H1 (cell line): ENCODE measurements around the gene PEX14. TPM values are rescaled to one million over a fixed set of nuclear protein-coding genes. Genes with fewer than 3 reads are reported as not detected.

Source experiments
- CTCF ChIA-PET: fragments of 300-600 bp; sonication (Branson Sonifier 250); formaldehyde crosslinking; loops from one replicate; lab custom pipeline; 2021; ENCODE audit not compliant: partially characterized antibody; lab: Charles Lee
- POLR2A ChIA-PET: fragments of 300-600 bp; sonication (Branson Sonifier 250); formaldehyde crosslinking; loops from one replicate; lab custom pipeline; 2021; ENCODE audit warnings: inconsistent platforms; ENCODE audit not compliant: partially characterized antibody; lab: Charles Lee
- DNase-seq, 2 experiments: peaks; one replicate each; pipeline versions ENCODE4 v3.0.0 to v3.0.0-alpha.2; 2010 to 2022; ENCODE audit warnings: low spot score in 2 of 2, low read depth in 1 of 2, mixed read lengths in 1 of 2
- FAIRE-seq: peaks from 2 replicates; lab custom pipeline; 2011; peaks lifted over from hg19 to GRCh38; lab: Jason Lieb, UNC
- H2AFZ ChIP-seq: 2 replicates; pipeline ENCODE4 v1.8.1; 2012; ENCODE audit warnings: low read length, inconsistent platforms
- H2AK5ac ChIP-seq: 2 replicates; pipeline ENCODE4 v1.6.1; 2013; ENCODE audit warnings: low read depth, low read length
- H2BK120ac ChIP-seq: replicated peaks from 2 replicates; pipeline ENCODE3; 2013; ENCODE audit warnings: low read depth, low read length, inconsistent platforms
- H2BK12ac ChIP-seq: 2 replicates; pipeline ENCODE4 v1.6.1; 2013; ENCODE audit warnings: low read depth, low read length
- H2BK15ac ChIP-seq: 2 replicates; pipeline ENCODE4 v1.6.1; 2013; ENCODE audit warnings: low read length
- H2BK20ac ChIP-seq: 2 replicates; pipeline ENCODE4 v1.6.1; 2013; ENCODE audit warnings: low read length
- H2BK5ac ChIP-seq: 2 replicates; pipeline ENCODE4 v1.6.1; 2013; ENCODE audit warnings: low read depth, low read length
- H3K14ac ChIP-seq: 2 replicates; pipeline ENCODE4 v1.6.1; 2013; ENCODE audit warnings: inconsistent platforms; ENCODE audit not compliant: insufficient read length
- H3K18ac ChIP-seq: 2 replicates; pipeline ENCODE4 v1.6.1; 2013; ENCODE audit warnings: low read length; ENCODE audit errors: extremely low read depth
- H3K23ac ChIP-seq: 2 replicates; pipeline ENCODE4 v1.6.1; 2013; ENCODE audit warnings: inconsistent platforms; ENCODE audit not compliant: insufficient read length
- H3K23me2 ChIP-seq: 2 replicates; pipeline ENCODE4 v1.6.1; 2013; ENCODE audit warnings: low read depth, low read length
- H3K27ac ChIP-seq: 2 replicates; pipeline ENCODE4 v1.6.1; 2011; ENCODE audit warnings: low read depth, low read length, inconsistent platforms
- H3K27me3 ChIP-seq, 4 experiments: replicated peaks in 1 of 4; 1 replicate in 1 of 4; 2 replicates in 3 of 4; pipeline versions ENCODE4 v1.6.1 to v1.8.1; 2011 to 2013; ENCODE audit warnings: low read length in 3 of 4, mild to moderate bottlenecking in 3 of 4, inconsistent platforms in 2 of 4, mixed read lengths in 2 of 4, moderate library complexity in 1 of 4; ENCODE audit not compliant: control insufficient read depth in 3 of 4, insufficient read depth in 3 of 4; ENCODE audit errors: extremely low read depth in 1 of 4
- H3K36me3 ChIP-seq, 4 experiments: 2 replicates each; pipeline versions ENCODE4 v1.6.1 to v1.8.1; 2011 to 2013; ENCODE audit warnings: mild to moderate bottlenecking in 4 of 4, low read length in 3 of 4, moderate library complexity in 2 of 4, control low read depth in 1 of 4, inconsistent platforms in 1 of 4; ENCODE audit not compliant: insufficient read depth in 4 of 4, control insufficient read depth in 2 of 4
- H3K4ac ChIP-seq: replicated peaks from 2 replicates; pipeline ENCODE3; 2013; ENCODE audit warnings: low read length, low read depth, mixed read lengths, inconsistent platforms; ENCODE audit not compliant: insufficient read length
- H3K4me1 ChIP-seq, 4 experiments: replicated peaks in 1 of 4; 1 replicate in 1 of 4; 2 replicates in 3 of 4; pipeline versions ENCODE4 v1.6.1 to v1.8.1; 2011 to 2013; ENCODE audit warnings: low read length in 3 of 4, inconsistent platforms in 2 of 4, mixed read lengths in 1 of 4; ENCODE audit not compliant: insufficient read depth in 4 of 4, control insufficient read depth in 3 of 4
- H3K4me2 ChIP-seq, 2 experiments: 2 replicates each; pipeline versions ENCODE4 v1.6.1 to v1.8.1; 2011 to 2013; ENCODE audit warnings: low read depth in 2 of 2, low read length in 2 of 2, control low read depth in 1 of 2, inconsistent platforms in 1 of 2, mild to moderate bottlenecking in 1 of 2; ENCODE audit not compliant: insufficient read depth in 1 of 2
- H3K4me3 ChIP-seq, 4 experiments: fragments of 200-600, 300-600 bp in 1 of 4; sonication (generic), shearing (Covaris generic), sonication (Bioruptor Twin) in 1 of 4; 2 replicates each; pipeline versions ENCODE4 v1.5.1 to v1.8.1; 2011 to 2016; ENCODE audit warnings: low read length in 4 of 4, low read depth in 3 of 4, control low read depth in 2 of 4, inconsistent platforms in 2 of 4, mild to moderate bottlenecking in 2 of 4, mixed read lengths in 1 of 4, moderate library complexity in 1 of 4; ENCODE audit not compliant: insufficient read depth in 2 of 4; ENCODE audit errors: extremely low read depth in 1 of 4
- H3K56ac ChIP-seq: replicated peaks from 2 replicates; pipeline ENCODE3; 2013; ENCODE audit warnings: low read depth, mild to moderate bottlenecking, mixed read lengths, low read length, inconsistent platforms; ENCODE audit not compliant: insufficient read length
- H3K79me1 ChIP-seq: 2 replicates; pipeline ENCODE4 v1.6.1; 2013; ENCODE audit warnings: low read depth, low read length, control low read depth
- H3K79me2 ChIP-seq, 2 experiments: 2 replicates each; pipeline versions ENCODE4 v1.6.1 to v1.8.1; 2012 to 2013; ENCODE audit warnings: low read length in 2 of 2, mild to moderate bottlenecking in 2 of 2, inconsistent platforms in 1 of 2; ENCODE audit not compliant: insufficient read depth in 2 of 2, control insufficient read depth in 1 of 2
- H3K9ac ChIP-seq, 4 experiments: replicated peaks in 1 of 4; 1 replicate in 1 of 4; 2 replicates in 3 of 4; pipeline versions ENCODE4 v1.6.1 to v1.8.1; 2011 to 2013; ENCODE audit warnings: low read depth in 3 of 4, low read length in 3 of 4, control low read depth in 2 of 4, mild to moderate bottlenecking in 2 of 4, moderate library complexity in 2 of 4, inconsistent platforms in 1 of 4; ENCODE audit errors: extremely low read depth in 1 of 4
- H3K9me3 ChIP-seq, 2 experiments: 2 replicates each; pipeline versions ENCODE4 v1.6.1 to v1.8.1; 2012 to 2013; ENCODE audit warnings: mild to moderate bottlenecking in 2 of 2, moderate library complexity in 2 of 2, control low read depth in 1 of 2, inconsistent platforms in 1 of 2, low read depth in 1 of 2, low read length in 1 of 2, mixed read lengths in 1 of 2; ENCODE audit not compliant: insufficient read depth in 2 of 2
- H4K20me1 ChIP-seq, 2 experiments: replicated peaks in 1 of 2; 2 replicates each; pipeline versions ENCODE3 to v1.8.1; 2011 to 2013; ENCODE audit warnings: inconsistent platforms in 2 of 2, low read length in 2 of 2, mild to moderate bottlenecking in 1 of 2; ENCODE audit not compliant: insufficient read depth in 2 of 2, control insufficient read depth in 1 of 2
- H4K5ac ChIP-seq: 2 replicates; pipeline ENCODE4 v1.6.1; 2013; ENCODE audit warnings: low read length, low read depth, mixed read lengths, inconsistent platforms; ENCODE audit not compliant: insufficient read length
- H4K8ac ChIP-seq: 2 replicates; pipeline ENCODE4 v1.8.0; 2013; ENCODE audit warnings: mild to moderate bottlenecking, moderate library complexity, low read length, inconsistent platforms; ENCODE audit not compliant: insufficient read depth; ENCODE audit errors: extremely low read depth
- H4K91ac ChIP-seq: replicated peaks from 2 replicates; pipeline ENCODE3; 2013; ENCODE audit warnings: low read length, mixed read lengths, inconsistent platforms; ENCODE audit not compliant: insufficient read length
- EP300 ChIP-seq, 2 experiments: IDR thresholded peaks; 1 replicate in 1 of 2; 2 replicates in 1 of 2; pipeline ENCODE4 v1.6.1; 2011 to 2012; ENCODE audit warnings: low read depth in 2 of 2, low read length in 2 of 2, mild to moderate bottlenecking in 2 of 2, borderline replicate concordance in 1 of 2, inconsistent platforms in 1 of 2, moderate library complexity in 1 of 2
- SRF ChIP-seq: IDR thresholded peaks from 2 replicates; pipeline ENCODE4 v1.6.1; 2011; ENCODE audit warnings: mild to moderate bottlenecking, low read depth, low read length, moderate library complexity
- WGBS, 2 experiments: shearing (Covaris generic) in 1 of 2; methylation state at CpG; one replicate each; pipeline versions ENCODE4 v1.1.6 to v1.1.7; 2013 to 2015; ENCODE audit warnings: low lambda C conversion rate in 2 of 2, mixed read lengths in 2 of 2, inconsistent platforms in 1 of 2, low coverage in 1 of 2, missing lambda C conversion rate in 1 of 2; ENCODE audit not compliant: insufficient replicate concordance in 2 of 2, insufficient coverage in 1 of 2, insufficient read length in 1 of 2; ENCODE audit errors: extremely low coverage in 1 of 2, missing lambda C conversion rate in 1 of 2; 5-methylcytosine and 5-hydroxymethylcytosine counted together
- polyA plus RNA-seq, 7 experiments: library from polyadenylated mRNA; depleted of rRNA in 3 of 7; stranded (reverse) in 5 of 7; unstranded in 2 of 7; fragments of >200 nt in 5 of 7; fragments of 200-250 nt in 2 of 7; gene quantifications; 1 replicate in 5 of 7; 2 replicates in 1 of 7; 4 replicates in 1 of 7; pipeline versions ENCODE4 v1.2.1 to v1.2.3, GENCODE V29; 2011 to 2013; ENCODE audit warnings: missing spikeins in 2 of 7, mixed read lengths in 2 of 7
- total RNA-seq: library from RNA; stranded (reverse); fragmentation: NEBNext Ultra II Directional; extraction: Animal tissue kit (Norgen Biotek cat#: 25700); gene quantifications from 2 replicates; pipeline ENCODE4 v1.2.1, GENCODE V29; 2021

The PEX14 gene
- total and polyA plus RNA-seq, 2 of the 8 experiments (the other 6 are each of a cell fraction or from before 2014, with no cell fraction given) = 13.0 to 19.8 TPM

DNA sequence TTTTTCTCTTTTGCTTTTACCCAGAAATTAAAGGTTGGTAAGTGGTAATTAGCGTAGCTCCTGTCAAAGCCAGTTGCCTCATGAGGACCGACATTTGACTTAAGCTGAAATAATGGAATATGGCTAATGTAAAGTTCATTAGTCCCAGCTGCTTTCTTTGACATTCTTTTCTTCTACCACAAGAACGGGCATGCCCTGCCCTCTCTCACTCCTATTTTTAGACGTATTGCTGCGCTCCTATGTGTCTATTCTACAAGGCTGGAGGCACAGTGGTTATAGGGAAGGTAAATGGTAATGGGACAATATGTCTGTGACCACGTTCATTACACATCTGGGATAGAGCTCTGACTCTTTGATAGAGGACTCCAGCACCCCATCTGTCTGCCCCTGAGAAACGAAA, 18.1 kb upstream of the PEX14 start:
- H3K56ac ChIP-seq = no peak overlapping the region
- H2BK5ac ChIP-seq = no peak overlapping the region
- H2BK20ac ChIP-seq = no peak overlapping the region
- CTCF ChIA-PET = interaction anchor here (0.5 to 7.4 kb wide), 15 partner anchors 11 to 487 kb away, joined by 3 to 43 read pairs (median 4); partner anchors contain the start of gene CENPS
- POLR2A ChIA-PET = interaction anchor here (0.9 to 7.9 kb wide), 12 partner anchors 10 to 58 kb away, joined by 3 to 67 read pairs (median 8); partner anchors contain the start of genes CENPS, DFFA, PEX14 and PGD
- no peak overlapping the region for H2AK5ac ChIP-seq
- no peaks in the 10 kb centered on the region for H3K79me1 ChIP-seq
- no peak overlapping the region for H3K9ac ChIP-seq
- no peak overlapping the region for H4K5ac ChIP-seq
- 94% methylated on average over 7 of the region's 7 CpGs; no CpG with 5 or more reads in 1 of the 2 experiments for WGBS, 2 experiments
- no peak overlapping the region for H3K4me3 ChIP-seq
- H3K36me3 ChIP-seq = peaks cover 6 to 36% (median 12%) of the 10 kb centered on the region in 4 experiments; a peak in 7 of 8 replicates
- H2BK15ac ChIP-seq = no peak overlapping the region
- no peak overlapping the region for H3K4me2 ChIP-seq
- H2BK12ac ChIP-seq = no peak overlapping the region
- no peaks in the 10 kb centered on the region for H3K27me3 ChIP-seq
- no peak overlapping the region for H3K4ac ChIP-seq
- H3K18ac ChIP-seq = no peak overlapping the region
- no peak overlapping the region for H3K14ac ChIP-seq
- H3K23ac ChIP-seq = no peak overlapping the region
- H3K4me1 ChIP-seq = peaks cover 0 to under 1% (median 0%) of the 10 kb centered on the region in 4 experiments; a peak in 1 of 7 replicates
- H4K20me1 ChIP-seq = peaks cover 0 to 4% of the 10 kb centered on the region in 2 experiments
- DNase-seq = no peak
- TF ChIP-seq EP300 (IDR thresholded peaks at IDR 0.05; ENCODE audit: borderline replicate concordance in 1 of 2, low read depth in 2 of 2, low read length in 2 of 2) (no peak), SRF (no peak)
- no peak overlapping the region for H4K8ac ChIP-seq
- no peaks in the 10 kb centered on the region for H3K9me3 ChIP-seq
- FAIRE-seq = no peak
- H2AFZ ChIP-seq = no peak overlapping the region
- no peaks in the 10 kb centered on the region for H3K79me2 ChIP-seq
- H4K91ac ChIP-seq = no peak overlapping the region
- H3K23me2 ChIP-seq = no peaks in the 10 kb centered on the region
- no peak overlapping the region; the same call in 1 of the 2 replicates for H3K27ac ChIP-seq
- H2BK120ac ChIP-seq = no peak overlapping the region
